Stomach (tissue), 9 donors: ENCODE results near the gene SGMS1. TPM values are rescaled to one million over a fixed set of nuclear protein-coding genes. Genes with fewer than 3 reads are reported as not detected.

Experiments
- DNase-seq, 2 donors: peaks; one replicate each; pipeline versions ENCODE4 v3.0.0 to v3.0.0-alpha.2; 2013 to 2019
- H3K27ac ChIP-seq, 5 donors: fragments of 200-600 bp in 4 of 5; sonication (generic) in 4 of 5; one replicate each; pipeline ENCODE4 v1.5.1; 2013 to 2019; ENCODE audit warnings: mild to moderate bottlenecking in 1 of 5, moderate library complexity in 1 of 5
- H3K27me3 ChIP-seq, 3 donors: fragments of 200-600 bp; sonication (generic); one replicate each; pipeline ENCODE4 v1.5.1; 2017 to 2019; ENCODE audit warnings: mixed run types in 1 of 3
- H3K36me3 ChIP-seq, 4 donors: fragments of 200-600 bp; sonication (generic); 1 replicate in 3 of 4; 2 replicates in 1 of 4; pipeline ENCODE4 v1.5.1; 2016 to 2019
- H3K4me1 ChIP-seq, 4 donors: fragments of 200-600 bp; sonication (generic); one replicate each; pipeline ENCODE4 v1.5.1; 2016 to 2019
- H3K4me3 ChIP-seq, 4 donors: fragments of 200-600 bp; sonication (generic) in 3 of 4; one replicate each; pipeline ENCODE4 v1.5.1; 2016 to 2019; ENCODE audit warnings: mild to moderate bottlenecking in 1 of 4
- H3K9me3 ChIP-seq, 4 donors: fragments of 200-600 bp; sonication (generic); one replicate each; pipeline ENCODE4 v1.5.1; 2016 to 2019
- EP300 ChIP-seq: sonication (generic); formaldehyde crosslinking; IDR thresholded peaks from one replicate; pipeline ENCODE4 v1.6.1; 2017; ENCODE audit warnings: antibody characterized with exemption
- POLR2A ChIP-seq, 4 donors: fragments of 450-650 bp; IDR thresholded peaks; one replicate each; pipeline ENCODE4 v1.6.1; 2016; ENCODE audit warnings: antibody characterized with exemption in 4 of 4, control low read depth in 2 of 4, mild to moderate bottlenecking in 1 of 4, moderate library complexity in 1 of 4
- POLR2AphosphoS5 ChIP-seq, 3 donors: sonication (generic); formaldehyde crosslinking; IDR thresholded peaks; one replicate each; pipeline ENCODE4 v1.6.1; 2016; ENCODE audit warnings: antibody characterized with exemption in 3 of 3
- WGBS, 5 donors: extraction: QIAGEN DNeasy Blood & Tissue Kit in 3 of 5; methylation state at CpG; one replicate each; pipeline versions ENCODE4 v1.1.5 to v1.1.7; 2013 to 2018; 5-methylcytosine and 5-hydroxymethylcytosine counted together
- intact Hi-C: fragments of 100-400 bp; cut with DNase I; formaldehyde crosslinking; loops from one replicate; pipeline ENCODE4 v1.15.1; 2023; ENCODE audit warnings: low total_unique reads
- polyA plus RNA-seq, 3 donors: library from polyadenylated mRNA; stranded (reverse); fragments of 200-250 nt; gene quantifications; one replicate each; pipeline ENCODE4 v1.2.3, GENCODE V29; 2013
- total RNA-seq, 5 donors: library from RNA; depleted of rRNA; stranded (reverse); fragments of >200 nt; gene quantifications; one replicate each; pipeline versions ENCODE4 v1.1.0 to v1.2.3, GENCODE V29; 2014 to 2016
- TF ChIP-seq, protein P1 (sequence below), 7 experiments: fragments of 450-650 bp in 4 of 7; fragments of 200-600 bp in 3 of 7; sonication (generic) in 3 of 7; IDR thresholded peaks; one replicate each; pipeline ENCODE4 v1.5.1; 2016 to 2019; ENCODE audit warnings: antibody characterized with exemption in 7 of 7, control low read depth in 2 of 7, mild to moderate bottlenecking in 1 of 7
- donor health status: healthy with polysubstance abuse.
- donor health status: Bipolar disorder and iron deficiency.
- donor health status: healthy.

The SGMS1 gene
- total and polyA plus RNA-seq, 8 donors = 6.2 to 229 (median 49.6) TPM

DNA sequence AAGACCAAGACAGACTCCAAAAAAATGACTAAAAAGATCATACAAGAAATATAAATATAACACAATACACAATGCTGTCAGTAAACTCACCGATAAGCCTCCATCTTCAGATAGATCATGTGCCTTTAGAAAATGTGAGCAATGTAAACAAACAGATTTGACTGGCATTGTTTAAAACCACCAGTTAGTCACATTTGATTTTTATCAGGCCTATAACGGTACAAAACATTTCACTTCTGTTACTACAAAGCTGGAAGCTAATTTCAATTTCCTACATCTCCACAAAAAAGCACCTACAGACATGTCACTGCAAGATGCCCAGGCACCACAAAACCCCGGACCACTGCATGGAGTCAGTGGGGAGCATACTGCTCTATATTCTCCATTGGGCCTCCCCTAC, 18.9 kb downstream of the SGMS1 start:
- peaks cover 44 to 87% (median 62%) of the 10 kb centered on the region in 4 donors for H3K4me1 ChIP-seq
- H3K36me3 ChIP-seq = no peaks in the 10 kb centered on the region
- peak overlapping the region; percentile 58 to 80 (median 78) for H3K27ac ChIP-seq
- WGBS, 5 donors = 8 to 15% (median 11%) methylated on average over 3 of the region's 3 CpGs
- H3K27me3 ChIP-seq = no peaks in the 10 kb centered on the region
- H3K4me3 ChIP-seq = no peak overlapping the region
- no peak for DNase-seq
- H3K9me3 ChIP-seq = no peaks in the 10 kb centered on the region
- intact Hi-C loops = no loop called here
- TF ChIP-seq POLR2A (IDR thresholded peaks at IDR 0.05) (no peak), EP300 (no peak), POLR2AphosphoS5 (IDR thresholded peaks at IDR 0.05) (no peak)
- TF ChIP-seq, protein P1, sequence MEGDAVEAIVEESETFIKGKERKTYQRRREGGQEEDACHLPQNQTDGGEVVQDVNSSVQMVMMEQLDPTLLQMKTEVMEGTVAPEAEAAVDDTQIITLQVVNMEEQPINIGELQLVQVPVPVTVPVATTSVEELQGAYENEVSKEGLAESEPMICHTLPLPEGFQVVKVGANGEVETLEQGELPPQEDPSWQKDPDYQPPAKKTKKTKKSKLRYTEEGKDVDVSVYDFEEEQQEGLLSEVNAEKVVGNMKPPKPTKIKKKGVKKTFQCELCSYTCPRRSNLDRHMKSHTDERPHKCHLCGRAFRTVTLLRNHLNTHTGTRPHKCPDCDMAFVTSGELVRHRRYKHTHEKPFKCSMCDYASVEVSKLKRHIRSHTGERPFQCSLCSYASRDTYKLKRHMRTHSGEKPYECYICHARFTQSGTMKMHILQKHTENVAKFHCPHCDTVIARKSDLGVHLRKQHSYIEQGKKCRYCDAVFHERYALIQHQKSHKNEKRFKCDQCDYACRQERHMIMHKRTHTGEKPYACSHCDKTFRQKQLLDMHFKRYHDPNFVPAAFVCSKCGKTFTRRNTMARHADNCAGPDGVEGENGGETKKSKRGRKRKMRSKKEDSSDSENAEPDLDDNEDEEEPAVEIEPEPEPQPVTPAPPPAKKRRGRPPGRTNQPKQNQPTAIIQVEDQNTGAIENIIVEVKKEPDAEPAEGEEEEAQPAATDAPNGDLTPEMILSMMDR (IDR thresholded peaks at IDR 0.05) = no peak

DNA sequence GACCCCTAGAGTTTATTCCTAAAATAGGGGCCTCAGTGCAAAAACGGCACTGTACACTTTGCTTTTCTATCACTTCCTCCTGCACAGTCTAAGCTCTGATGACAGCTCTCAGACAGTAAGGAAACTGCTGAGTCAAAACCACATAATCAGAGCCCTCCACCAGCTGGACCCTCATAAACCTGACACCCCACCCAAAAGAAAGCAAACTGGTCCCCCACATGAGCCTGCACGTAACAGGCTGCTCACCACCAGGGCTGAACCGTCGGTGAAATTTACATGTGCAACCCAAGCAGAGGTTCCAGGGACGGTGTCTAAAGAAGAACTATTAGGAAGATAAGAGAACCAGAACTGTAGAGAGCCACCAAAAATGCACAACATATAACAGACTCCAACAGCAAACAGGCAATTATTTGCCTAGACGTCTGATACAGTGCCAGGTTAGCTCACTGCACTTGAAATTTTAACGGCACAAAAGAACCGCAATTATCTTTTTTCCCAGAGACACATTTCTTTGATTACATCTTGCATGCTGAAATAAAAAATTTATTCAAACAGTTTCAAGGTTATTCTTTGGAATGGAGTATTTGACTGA, 19.6 kb downstream of the SGMS1 start:
- 14 to 29% (median 21%) methylated on average over 8 of the region's 8 CpGs for WGBS, 5 donors
- H3K27me3 ChIP-seq = no peaks in the 10 kb centered on the region
- H3K27ac ChIP-seq = peak overlapping the region; percentile 38 to 80 (median 59)
- TF ChIP-seq POLR2AphosphoS5 (IDR thresholded peaks at IDR 0.05) = no peak
- TF ChIP-seq, protein P1 (IDR thresholded peaks at IDR 0.05) = no peak
- no peak for TF ChIP-seq EP300
- TF ChIP-seq POLR2A (IDR thresholded peaks at IDR 0.05) = no peak
- intact Hi-C loops = no loop called here
- H3K9me3 ChIP-seq = no peaks in the 10 kb centered on the region
- H3K4me3 ChIP-seq = no peak overlapping the region
- H3K36me3 ChIP-seq = no peaks in the 10 kb centered on the region
- H3K4me1 ChIP-seq = peaks cover 44 to 91% (median 63%) of the 10 kb centered on the region in 4 donors
- DNase-seq = no peak

DNA sequence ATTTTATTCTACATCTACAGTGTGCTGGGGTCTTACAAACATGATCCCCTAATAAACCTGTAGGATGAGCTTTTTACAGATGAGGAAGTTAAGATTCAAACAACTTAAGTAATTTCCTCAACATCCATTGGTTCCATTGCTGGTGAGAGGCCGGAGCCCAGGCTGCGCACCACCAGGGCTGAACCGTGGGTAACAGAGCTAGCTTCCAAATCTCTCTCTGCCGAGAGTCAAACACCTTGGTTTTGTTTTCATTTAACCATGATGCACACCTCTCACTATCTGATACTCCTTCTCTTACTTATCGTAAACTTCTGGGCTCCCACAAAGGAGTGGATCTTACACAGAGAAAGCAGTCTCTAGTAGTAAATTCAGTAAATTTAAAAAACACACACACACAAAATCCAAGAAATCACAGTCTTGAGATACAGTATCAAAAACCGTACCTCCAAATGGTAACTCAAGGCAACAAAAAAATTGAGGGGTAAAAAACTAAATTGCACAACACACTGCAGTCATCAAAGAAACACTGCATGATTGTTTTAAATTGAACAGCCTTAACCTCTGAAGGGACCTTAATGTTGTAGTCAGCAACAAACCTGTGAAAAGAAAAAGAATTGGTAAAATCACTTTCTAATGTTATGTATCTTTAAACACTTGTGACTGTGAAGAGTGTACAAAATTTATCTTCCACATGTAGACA, 20.5 kb downstream of the SGMS1 start:
- Histone ChIP-seq H3K27ac (peak overlapping the region in 3 of 5 donors; percentile 38 to 80 (median 79)), H3K4me3 (no peak overlapping the region), H3K36me3 (no peaks in the 10 kb centered on the region), H3K4me1 (peaks cover 43 to 85% (median 61%) of the 10 kb centered on the region in 4 donors), H3K27me3 (no peaks in the 10 kb centered on the region), H3K9me3 (no peaks in the 10 kb centered on the region)
- 59 to 76% (median 66%) methylated on average over 6 of the region's 6 CpGs for WGBS, 5 donors
- intact Hi-C loops = no loop called here
- TF ChIP-seq EP300 (no peak), POLR2AphosphoS5 (IDR thresholded peaks at IDR 0.05) (no peak), POLR2A (IDR thresholded peaks at IDR 0.05) (no peak)
- TF ChIP-seq, protein P1 (IDR thresholded peaks at IDR 0.05) = no peak
- DNase-seq = no peak

DNA sequence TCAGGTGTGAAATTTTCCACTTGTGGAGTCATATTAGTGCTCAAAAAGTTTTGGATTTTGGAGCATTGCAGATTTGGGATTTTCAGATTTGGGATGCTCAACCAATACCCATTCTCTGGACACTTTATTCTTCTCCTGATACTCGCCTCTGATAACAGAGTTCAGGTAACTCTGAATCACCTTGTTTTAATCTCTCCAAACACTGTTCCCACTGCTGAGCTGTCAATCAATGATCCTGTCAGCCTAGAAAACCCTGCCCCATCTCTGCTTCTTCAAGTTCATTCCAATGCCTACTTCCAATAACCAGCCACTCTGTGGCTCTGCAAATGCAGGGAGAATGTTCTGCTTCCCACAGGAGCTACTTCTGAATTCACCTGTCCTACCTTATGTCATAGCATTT, 21.8 kb downstream of the SGMS1 start:
- WGBS, 5 donors = 80 to 96% (median 87%) methylated on average over 1 of the region's 1 CpG
- Histone ChIP-seq H3K4me1 (peaks cover 34 to 79% (median 55%) of the 10 kb centered on the region in 4 donors), H3K27ac (no peak overlapping the region), H3K9me3 (no peaks in the 10 kb centered on the region), H3K27me3 (no peaks in the 10 kb centered on the region), H3K4me3 (no peak overlapping the region), H3K36me3 (no peaks in the 10 kb centered on the region)
- no peak for TF ChIP-seq EP300
- TF ChIP-seq POLR2AphosphoS5 (IDR thresholded peaks at IDR 0.05) = no peak
- TF ChIP-seq, protein P1 (IDR thresholded peaks at IDR 0.05) = no peak
- TF ChIP-seq POLR2A (IDR thresholded peaks at IDR 0.05) = no peak
- intact Hi-C loops = no loop called here
- no peak for DNase-seq
